Measurements from ENCODE around the gene ERBB4.

DNA sequence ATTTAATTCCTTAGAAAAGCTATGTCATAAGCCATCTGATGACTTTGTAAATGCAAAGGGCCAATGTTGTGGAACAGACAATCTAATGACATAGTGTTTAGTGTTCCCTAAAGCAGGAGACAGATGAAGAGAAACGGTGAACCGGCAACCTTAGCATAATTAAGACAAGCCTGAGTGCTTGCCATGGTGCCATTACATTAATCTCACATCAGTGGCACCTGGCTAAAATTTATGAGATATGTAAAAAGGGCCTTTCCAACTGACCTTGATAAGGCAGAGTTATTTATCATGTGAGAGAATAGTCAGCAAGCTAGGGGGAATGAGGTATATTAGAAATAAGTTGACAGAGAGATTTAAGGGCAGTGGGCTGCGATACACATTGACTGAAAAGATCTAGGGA lies 261.8 kb downstream of the ERBB4 start:
- TF ChIP-seq POLR2A (IDR thresholded peaks at IDR 0.05) (no peak), CTCF (IDR thresholded peaks at IDR 0.05) (no peak)
